Prostate gland (tissue), 2 donors: ENCODE measurements around the gene HLA-DOB. TPM values are rescaled to one million over a fixed set of nuclear protein-coding genes. Genes with fewer than 3 reads are reported as not detected.

Experiments
- DNase-seq: peaks from one replicate; pipeline ENCODE4 v3.0.0-alpha.2; 2019; ENCODE audit warnings: low spot score
- H3K27ac ChIP-seq, 2 donors: fragments of 200-600 bp; sonication (generic); 2 replicates each; pipeline ENCODE4 v1.5.1; 2017 to 2019
- H3K27me3 ChIP-seq: fragments of 200-600 bp; sonication (generic); replicated peaks from 2 replicates; pipeline ENCODE4 v1.5.1; 2019; ENCODE audit not compliant: insufficient read depth
- H3K36me3 ChIP-seq, 2 donors: fragments of 200-600 bp; sonication (generic); 1 replicate in 1 of 2; 2 replicates in 1 of 2; pipeline versions ENCODE4 v1.5.1 to v1.8.1; 2017 to 2019
- H3K4me1 ChIP-seq: fragments of 200-600 bp; sonication (generic); replicated peaks from 2 replicates; pipeline ENCODE4 v1.5.1; 2019
- H3K4me3 ChIP-seq, 2 donors: fragments of 200-600 bp; sonication (generic); 2 replicates each; pipeline ENCODE4 v1.5.1; 2017 to 2019
- H3K9me3 ChIP-seq: fragments of 200-600 bp; sonication (generic); 2 replicates; pipeline ENCODE4 v1.5.1; 2017
- POLR2A ChIP-seq: fragments of 450-650 bp; IDR thresholded peaks from one replicate; pipeline ENCODE4 v1.6.1; 2016; ENCODE audit warnings: antibody characterized with exemption, mild to moderate bottlenecking
- POLR2AphosphoS5 ChIP-seq: sonication (generic); formaldehyde crosslinking; IDR thresholded peaks from one replicate; pipeline ENCODE4 v1.6.1; 2017; ENCODE audit warnings: antibody characterized with exemption
- WGBS: methylation state at CpG from one replicate; pipeline ENCODE4 v1.1.5; 2018; 5-methylcytosine and 5-hydroxymethylcytosine counted together
- intact Hi-C: fragments of 100-400 bp; cut with DNase I; formaldehyde crosslinking; loops from one replicate; pipeline ENCODE4 v1.14.2; 2022
- total RNA-seq, 2 donors: library from RNA; depleted of rRNA; stranded (reverse); fragments of >200 nt; gene quantifications; one replicate each; pipeline ENCODE4 v1.1.0, GENCODE V29; 2016
- TF ChIP-seq, protein P1 (sequence below), 4 experiments: fragments of 200-600 bp in 2 of 4; fragments of 450-650 bp in 2 of 4; sonication (generic) in 2 of 4; IDR thresholded peaks; 1 replicate in 3 of 4; 2 replicates in 1 of 4; pipeline ENCODE4 v1.5.1; 2016 to 2019; ENCODE audit warnings: antibody characterized with exemption in 4 of 4, mild to moderate bottlenecking in 2 of 4, moderate library complexity in 2 of 4

Gene HLA-DOB
- total RNA-seq, 2 donors from 2014 or later: 0.41 TPM; not detected in 1

DNA sequence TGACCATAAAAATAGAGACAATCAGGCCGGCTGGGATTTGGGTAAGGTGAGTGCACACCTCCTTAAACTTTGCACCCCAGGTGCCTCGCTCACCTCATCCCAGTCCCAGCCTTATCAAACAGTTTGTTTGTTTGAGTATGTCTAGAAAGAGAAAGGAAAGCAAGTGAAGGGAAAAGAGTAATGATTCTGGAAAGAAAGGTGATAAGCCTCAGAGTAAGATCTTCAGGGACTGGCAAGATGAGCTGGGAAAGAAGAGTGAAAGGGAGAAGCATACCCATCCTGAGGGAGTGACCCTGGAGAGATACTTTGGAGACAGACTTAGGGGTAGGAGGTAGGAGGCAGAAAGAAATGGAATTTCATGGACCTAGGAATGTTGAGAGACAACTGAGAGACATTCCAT, 20.1 kb upstream of the HLA-DOB start:
- WGBS: 94% methylated on average over 2 of the region's 2 CpGs
- no peaks in the 10 kb centered on the region for H3K9me3 ChIP-seq
- no peak for DNase-seq
- TF ChIP-seq, protein P1, sequence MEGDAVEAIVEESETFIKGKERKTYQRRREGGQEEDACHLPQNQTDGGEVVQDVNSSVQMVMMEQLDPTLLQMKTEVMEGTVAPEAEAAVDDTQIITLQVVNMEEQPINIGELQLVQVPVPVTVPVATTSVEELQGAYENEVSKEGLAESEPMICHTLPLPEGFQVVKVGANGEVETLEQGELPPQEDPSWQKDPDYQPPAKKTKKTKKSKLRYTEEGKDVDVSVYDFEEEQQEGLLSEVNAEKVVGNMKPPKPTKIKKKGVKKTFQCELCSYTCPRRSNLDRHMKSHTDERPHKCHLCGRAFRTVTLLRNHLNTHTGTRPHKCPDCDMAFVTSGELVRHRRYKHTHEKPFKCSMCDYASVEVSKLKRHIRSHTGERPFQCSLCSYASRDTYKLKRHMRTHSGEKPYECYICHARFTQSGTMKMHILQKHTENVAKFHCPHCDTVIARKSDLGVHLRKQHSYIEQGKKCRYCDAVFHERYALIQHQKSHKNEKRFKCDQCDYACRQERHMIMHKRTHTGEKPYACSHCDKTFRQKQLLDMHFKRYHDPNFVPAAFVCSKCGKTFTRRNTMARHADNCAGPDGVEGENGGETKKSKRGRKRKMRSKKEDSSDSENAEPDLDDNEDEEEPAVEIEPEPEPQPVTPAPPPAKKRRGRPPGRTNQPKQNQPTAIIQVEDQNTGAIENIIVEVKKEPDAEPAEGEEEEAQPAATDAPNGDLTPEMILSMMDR (IDR thresholded peaks at IDR 0.05): no peak
- TF ChIP-seq POLR2AphosphoS5 (no peak), POLR2A (no peak)
- H3K4me3 ChIP-seq: no peak overlapping the region
- H3K27ac ChIP-seq: no peak overlapping the region
- H3K36me3 ChIP-seq: no peaks in the 10 kb centered on the region
- intact Hi-C loops: loop anchor here (5.0 kb wide), 1 partner anchor 35 kb away; no protein-coding TSS in a partner anchor
- H3K4me1 ChIP-seq: no peaks in the 10 kb centered on the region
- H3K27me3 ChIP-seq: no peaks in the 10 kb centered on the region

DNA sequence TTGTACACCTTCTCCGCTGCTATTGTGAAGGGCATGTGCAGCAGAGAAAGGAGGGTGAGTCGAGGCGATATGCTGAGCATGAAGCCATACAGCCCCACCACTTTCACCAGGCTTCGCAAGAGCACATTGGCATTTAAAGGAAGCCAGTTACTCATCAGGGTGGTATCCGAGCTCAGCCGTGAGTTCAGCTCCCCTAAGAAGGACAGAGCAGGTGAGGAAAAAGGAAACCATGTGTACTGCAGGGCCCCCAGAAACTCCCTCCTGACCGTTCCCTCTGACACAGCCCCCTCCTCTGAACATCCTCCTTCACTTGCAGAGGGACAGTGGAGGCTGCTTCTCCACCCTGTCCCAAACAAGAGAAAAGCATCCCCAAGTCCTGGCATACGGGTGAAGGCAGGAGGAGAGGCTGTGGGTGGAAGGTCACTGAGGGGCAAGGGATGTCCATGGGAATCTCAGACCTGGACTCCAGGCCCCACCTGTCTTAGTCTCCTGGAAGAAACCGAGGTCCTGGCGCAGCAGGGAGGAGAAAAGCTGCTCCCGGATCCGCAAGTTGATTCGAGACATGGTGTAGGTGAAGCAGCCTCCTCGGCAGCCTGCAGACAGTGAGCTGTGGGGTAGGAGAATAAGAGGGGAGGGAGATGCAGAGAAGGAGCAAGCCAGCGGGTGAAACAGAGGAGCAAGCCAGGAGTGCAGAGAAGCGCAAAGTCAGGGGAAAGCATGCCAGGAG, 18.5 kb upstream of the HLA-DOB start:
- H3K27ac ChIP-seq: no peak overlapping the region
- intact Hi-C loops: loop anchor here (5.0 kb wide), 1 partner anchor 37 kb away; no protein-coding TSS in a partner anchor

DNA sequence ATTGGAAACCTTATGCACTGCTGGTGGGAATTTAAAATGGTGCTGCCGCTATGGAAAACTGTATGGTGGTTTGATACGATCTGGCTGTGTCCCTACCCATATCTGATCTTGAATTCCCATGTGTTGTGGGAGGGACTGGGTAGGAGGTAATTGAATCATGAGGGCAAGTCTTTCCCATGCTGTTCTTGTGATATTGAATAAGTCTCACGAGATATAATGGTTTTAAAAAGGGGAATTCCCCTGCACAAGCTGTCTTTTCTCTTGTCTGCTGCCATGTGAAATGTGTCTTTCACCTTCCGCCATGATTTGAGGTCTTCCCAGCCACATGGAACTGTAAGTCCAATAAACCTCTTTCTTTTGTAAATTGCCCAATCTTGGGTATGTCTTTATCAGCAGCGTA, 16.9 kb upstream of the HLA-DOB start:
- TF ChIP-seq POLR2A: no peak
- TF ChIP-seq, protein P1 (IDR thresholded peaks at IDR 0.05): no peak
- TF ChIP-seq POLR2AphosphoS5: no peak
- Histone ChIP-seq H3K9me3 (no peaks in the 10 kb centered on the region), H3K27me3 (no peaks in the 10 kb centered on the region), H3K4me1 (no peaks in the 10 kb centered on the region), H3K36me3 (no peaks in the 10 kb centered on the region), H3K27ac (no peak overlapping the region), H3K4me3 (no peak overlapping the region)
- DNase-seq: no peak
- intact Hi-C loops: no loop called here
- WGBS: 83% methylated on average over 5 of the region's 5 CpGs

More for the DNA sequence above, 18.5 kb upstream of the HLA-DOB start:
- Histone ChIP-seq H3K4me3 (no peak overlapping the region), H3K36me3 (no peaks in the 10 kb centered on the region), H3K4me1 (no peaks in the 10 kb centered on the region), H3K9me3 (no peaks in the 10 kb centered on the region), H3K27me3 (no peaks in the 10 kb centered on the region)
- TF ChIP-seq, protein P1 (IDR thresholded peaks at IDR 0.05): no peak
- TF ChIP-seq POLR2A (no peak), POLR2AphosphoS5 (no peak)
- DNase-seq: no peak
- 95% methylated on average over 16 of the region's 16 CpGs for WGBS

DNA sequence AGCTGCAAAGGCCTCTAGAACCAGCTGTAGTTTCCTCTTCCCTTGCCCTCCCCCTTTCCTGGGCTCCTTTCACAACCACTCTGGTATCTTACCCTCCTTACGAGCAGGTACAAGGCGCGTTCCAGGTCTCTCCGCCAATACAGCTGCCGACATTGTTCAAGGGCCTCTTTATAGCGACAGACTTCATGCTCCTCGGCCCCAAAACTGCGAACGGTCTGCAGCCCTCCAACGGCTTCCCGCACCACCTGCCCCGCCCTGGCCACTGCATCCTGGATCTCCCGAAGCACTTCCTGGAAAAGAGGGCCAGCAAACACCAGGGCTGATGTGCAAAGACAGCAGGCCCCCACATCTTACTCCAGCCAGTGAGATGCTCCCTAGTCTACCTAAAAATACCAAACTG, 15.7 kb upstream of the HLA-DOB start:
- no peak for DNase-seq
- intact Hi-C loops: no loop called here
- no peaks in the 10 kb centered on the region for H3K27me3 ChIP-seq
- H3K4me3 ChIP-seq: no peak overlapping the region
- H3K27ac ChIP-seq: no peak overlapping the region
- TF ChIP-seq, protein P1 (IDR thresholded peaks at IDR 0.05): no peak
- TF ChIP-seq POLR2AphosphoS5 (no peak), POLR2A (no peak)
- no peaks in the 10 kb centered on the region for H3K4me1 ChIP-seq
- H3K36me3 ChIP-seq: no peaks in the 10 kb centered on the region
- WGBS: 82% methylated on average over 13 of the region's 13 CpGs
- no peaks in the 10 kb centered on the region for H3K9me3 ChIP-seq

DNA sequence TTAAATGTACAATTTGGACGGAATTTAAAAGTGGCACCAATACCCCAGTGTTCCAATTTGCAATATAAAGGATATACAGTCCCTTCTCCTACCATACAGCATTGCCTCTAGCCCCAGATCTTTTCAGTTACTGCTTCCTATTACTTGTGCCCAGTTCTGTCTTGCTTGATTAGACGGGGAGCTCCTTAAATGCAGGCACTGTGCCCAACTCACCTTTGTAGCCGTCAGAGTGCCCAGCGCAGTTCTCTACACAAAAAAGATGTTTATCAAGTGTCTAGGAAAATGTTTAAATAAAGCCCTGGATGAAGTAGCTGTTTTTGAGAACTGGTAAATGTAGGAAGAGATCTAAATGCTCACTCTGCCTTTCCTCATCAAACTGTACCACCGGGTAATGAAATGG, 14.1 kb upstream of the HLA-DOB start:
- no peak for DNase-seq
- intact Hi-C loops: no loop called here
- 55% methylated on average over 5 of the region's 5 CpGs for WGBS
- Histone ChIP-seq H3K27ac (no peak overlapping the region), H3K9me3 (no peaks in the 10 kb centered on the region), H3K4me3 (no peak overlapping the region), H3K36me3 (no peaks in the 10 kb centered on the region), H3K27me3 (no peaks in the 10 kb centered on the region), H3K4me1 (no peaks in the 10 kb centered on the region)
- no peak for TF ChIP-seq POLR2AphosphoS5
- TF ChIP-seq, protein P1 (IDR thresholded peaks at IDR 0.05): no peak
- TF ChIP-seq POLR2A: no peak
